Measurements from ENCODE around the gene CNDP1.

DNA sequence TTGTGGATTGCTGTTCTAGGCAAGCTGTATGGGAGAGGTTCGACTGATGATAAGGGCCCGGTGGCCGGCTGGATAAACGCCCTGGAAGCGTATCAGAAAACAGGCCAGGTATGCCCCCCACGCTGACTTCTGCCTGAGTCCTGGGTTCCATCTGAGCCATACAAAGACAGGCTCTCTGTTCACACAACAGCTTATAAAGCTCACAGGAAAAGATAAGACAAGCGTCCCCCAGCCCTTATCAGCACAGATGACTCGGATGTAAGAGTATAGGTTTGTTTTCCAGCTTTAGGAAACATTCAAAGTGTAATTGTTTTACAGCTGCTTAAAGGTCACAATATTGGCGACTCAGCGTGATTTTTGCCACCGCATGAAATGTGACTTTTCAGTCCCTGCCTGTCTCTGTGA is 25.5 kb upstream of the CNDP1 start:
- TF ChIP-seq, protein P1, sequence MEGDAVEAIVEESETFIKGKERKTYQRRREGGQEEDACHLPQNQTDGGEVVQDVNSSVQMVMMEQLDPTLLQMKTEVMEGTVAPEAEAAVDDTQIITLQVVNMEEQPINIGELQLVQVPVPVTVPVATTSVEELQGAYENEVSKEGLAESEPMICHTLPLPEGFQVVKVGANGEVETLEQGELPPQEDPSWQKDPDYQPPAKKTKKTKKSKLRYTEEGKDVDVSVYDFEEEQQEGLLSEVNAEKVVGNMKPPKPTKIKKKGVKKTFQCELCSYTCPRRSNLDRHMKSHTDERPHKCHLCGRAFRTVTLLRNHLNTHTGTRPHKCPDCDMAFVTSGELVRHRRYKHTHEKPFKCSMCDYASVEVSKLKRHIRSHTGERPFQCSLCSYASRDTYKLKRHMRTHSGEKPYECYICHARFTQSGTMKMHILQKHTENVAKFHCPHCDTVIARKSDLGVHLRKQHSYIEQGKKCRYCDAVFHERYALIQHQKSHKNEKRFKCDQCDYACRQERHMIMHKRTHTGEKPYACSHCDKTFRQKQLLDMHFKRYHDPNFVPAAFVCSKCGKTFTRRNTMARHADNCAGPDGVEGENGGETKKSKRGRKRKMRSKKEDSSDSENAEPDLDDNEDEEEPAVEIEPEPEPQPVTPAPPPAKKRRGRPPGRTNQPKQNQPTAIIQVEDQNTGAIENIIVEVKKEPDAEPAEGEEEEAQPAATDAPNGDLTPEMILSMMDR (IDR thresholded peaks at IDR 0.05; ENCODE audit: low read depth, low read length, missing input control), result no peak
- TF ChIP-seq HNF4G (IDR thresholded peaks at IDR 0.05) (no peak), REST (IDR thresholded peaks at IDR 0.05) (no peak), RXRA (IDR thresholded peaks at IDR 0.05) (no peak), YY1 (IDR thresholded peaks at IDR 0.05) (no peak), GABPA (IDR thresholded peaks at IDR 0.05 in 1 of 2, conservative IDR thresholded peaks at IDR 0.05 in 1 of 2) (no peak), ZBTB33 (IDR thresholded peaks at IDR 0.05) (no peak), JUND (IDR thresholded peaks at IDR 0.05) (no peak), MAX (IDR thresholded peaks at IDR 0.05) (no peak), SP1 (IDR thresholded peaks at IDR 0.05) (no peak), TAF1 (conservative IDR thresholded peaks at IDR 0.05) (no peak), FOXA1 (IDR thresholded peaks at IDR 0.05) (no peak), RAD21 (IDR thresholded peaks at IDR 0.05) (no peak)
- TF ChIP-seq, protein P2, sequence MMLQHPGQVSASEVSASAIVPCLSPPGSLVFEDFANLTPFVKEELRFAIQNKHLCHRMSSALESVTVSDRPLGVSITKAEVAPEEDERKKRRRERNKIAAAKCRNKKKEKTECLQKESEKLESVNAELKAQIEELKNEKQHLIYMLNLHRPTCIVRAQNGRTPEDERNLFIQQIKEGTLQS (IDR thresholded peaks at IDR 0.05), result no peak
